HEK293 (cell line): ENCODE results near the gene CENPP.

Source experiments
- ATF2 ChIP-seq: fragments of 450-650 bp; formaldehyde crosslinking; IDR thresholded peaks from 2 replicates; pipeline ENCODE4 v1.5.1; 2016; ENCODE audit warnings: missing biosample characterization, missing genetic modification characterization, low read depth
- CTCF ChIP-seq: fragments of 450-650 bp; formaldehyde crosslinking; IDR thresholded peaks from 2 replicates; pipeline ENCODE4 v1.5.1; 2016; ENCODE audit warnings: missing biosample characterization, missing genetic modification characterization
- KLF1 ChIP-seq: fragments of 450-650 bp; formaldehyde crosslinking; IDR thresholded peaks from 2 replicates; pipeline ENCODE4 v1.5.1; 2016; ENCODE audit warnings: missing biosample characterization, missing genetic modification characterization
- KLF10 ChIP-seq: fragments of 450-650 bp; IDR thresholded peaks from 2 replicates; pipeline ENCODE4 v1.5.1; 2018; ENCODE audit warnings: missing biosample characterization, mild to moderate bottlenecking, missing genetic modification characterization
- ZNF157 ChIP-seq: fragments of 450-650 bp; formaldehyde crosslinking; IDR thresholded peaks from 2 replicates; pipeline ENCODE4 v1.5.1; 2016; ENCODE audit warnings: missing biosample characterization, missing genetic modification characterization
- ZNF335 ChIP-seq: fragments of 450-650 bp; formaldehyde crosslinking; conservative IDR thresholded peaks from 2 replicates; pipeline ENCODE4 v1.5.1; 2016; ENCODE audit warnings: missing biosample characterization, missing genetic modification characterization
- ZNF423 ChIP-seq: fragments of 450-650 bp; formaldehyde crosslinking; IDR thresholded peaks from 2 replicates; pipeline ENCODE4 v1.5.1; 2016; ENCODE audit warnings: missing biosample characterization, missing genetic modification characterization
- ZNF701 ChIP-seq: fragments of 450-650 bp; formaldehyde crosslinking; IDR thresholded peaks from 2 replicates; pipeline ENCODE4 v1.5.1; 2016; ENCODE audit warnings: missing biosample characterization, missing genetic modification characterization
- ZSCAN5A ChIP-seq: fragments of 450-650 bp; formaldehyde crosslinking; IDR thresholded peaks from 2 replicates; pipeline ENCODE4 v1.5.1; 2016; ENCODE audit warnings: missing biosample characterization, missing genetic modification characterization

GRCh38 chr9:92297611-92298010 is 28.1 kb upstream of the CENPP start:
- TF ChIP-seq KLF1 = no peak
- TF ChIP-seq CTCF (tag by site-specific recombination) = no peak
- no peak for TF ChIP-seq ZNF157 (tag by site-specific recombination)
- TF ChIP-seq KLF10 (tag by site-specific recombination) = no peak
- TF ChIP-seq ATF2 (tag by site-specific recombination) = no peak
- no peak for TF ChIP-seq ZNF701 (tag by site-specific recombination)
- no peak for TF ChIP-seq ZNF423 (tag by site-specific recombination)
- TF ChIP-seq ZSCAN5A (tag by site-specific recombination) = no peak
- no peak for TF ChIP-seq ZNF335 (tag by site-specific recombination)
